CD4-positive, CD25-positive, alpha-beta regulatory T cell (primary cell): ENCODE data around the gene TTC19. TPM values are rescaled to one million over a fixed set of nuclear protein-coding genes. Genes with fewer than 3 reads are reported as not detected.
"Not testable (repeated sequence)": the region's sequence is repeated elsewhere in the genome, so short reads cannot be mapped to it uniquely, and the experiment has no call there.

Experiments used
- ATAC-seq, 2 donors: fragments of 150-1000 bp; cut with Tn5 transposase; one replicate each; pipeline ENCODE4 v1.10.0; 2021; ENCODE audit warnings: low read depth in 2 of 2, moderate number of reproducible peaks in 2 of 2, moderate library complexity in 1 of 2
- DNase-seq, 3 donors: peaks; one replicate each; pipeline versions ENCODE4 v3.0.0 to v3.0.0-alpha.2; 2012 to 2022; ENCODE audit warnings: mixed read lengths in 1 of 3
- H3K27ac ChIP-seq: one replicate; pipeline ENCODE4 v1.7.0; 2013; ENCODE audit warnings: mild to moderate bottlenecking, low read length; ENCODE audit not compliant: insufficient read depth, poor library complexity, severe bottlenecking
- H3K27me3 ChIP-seq: one replicate; pipeline ENCODE4 v1.7.0; 2013; ENCODE audit warnings: low read length; ENCODE audit not compliant: control insufficient read depth, insufficient read depth
- H3K36me3 ChIP-seq: one replicate; pipeline ENCODE4 v1.7.0; 2013; ENCODE audit warnings: mild to moderate bottlenecking, low read length, moderate library complexity; ENCODE audit not compliant: control insufficient read depth, insufficient read depth
- H3K4me1 ChIP-seq: 2 replicates; pipeline ENCODE4 v1.7.0; 2013; ENCODE audit warnings: mild to moderate bottlenecking, low read length; ENCODE audit not compliant: insufficient read depth, control insufficient read depth, poor library complexity, severe bottlenecking
- H3K4me3 ChIP-seq: one replicate; pipeline ENCODE4 v1.7.0; 2013; ENCODE audit warnings: low read depth, mild to moderate bottlenecking, low read length, moderate library complexity
- H3K9me3 ChIP-seq, 2 experiments: 1 replicate in 1 of 2; 2 replicates in 1 of 2; pipeline ENCODE4 v1.7.0; 2013; ENCODE audit warnings: low read length in 2 of 2, mild to moderate bottlenecking in 1 of 2, moderate library complexity in 1 of 2; ENCODE audit not compliant: control insufficient read depth in 2 of 2
- H3K27ac Mint-ChIP-seq, 3 donors: one replicate each; pipeline ENCODE4 v1.8.0; 2020 to 2022; ENCODE audit warnings: mild to moderate bottlenecking in 3 of 3, mixed read lengths in 3 of 3, moderate library complexity in 2 of 3
- H3K27me3 Mint-ChIP-seq: one replicate; pipeline ENCODE4 v1.8.0; 2022; ENCODE audit warnings: mild to moderate bottlenecking, mixed read lengths
- H3K36me3 Mint-ChIP-seq: one replicate; pipeline ENCODE4 v1.8.0; 2020; ENCODE audit warnings: mixed read lengths
- H3K4me1 Mint-ChIP-seq, 4 donors: one replicate each; pipeline ENCODE4 v1.8.0; 2020 to 2022; ENCODE audit warnings: mixed read lengths in 4 of 4, mild to moderate bottlenecking in 1 of 4
- H3K4me3 Mint-ChIP-seq, 4 donors: one replicate each; pipeline ENCODE4 v1.8.0; 2020 to 2022; ENCODE audit warnings: mild to moderate bottlenecking in 4 of 4, mixed read lengths in 4 of 4, moderate library complexity in 3 of 4
- H3K9me3 Mint-ChIP-seq, 7 donors: one replicate each; pipeline ENCODE4 v1.8.0; 2020 to 2022; ENCODE audit warnings: mixed read lengths in 7 of 7, mild to moderate bottlenecking in 3 of 7, moderate library complexity in 2 of 7
- polyA plus RNA-seq, 4 donors: library from polyadenylated mRNA; unstranded; fragments of 300-500 nt; fragmentation: Illumina TruSeq; gene quantifications; one replicate each; pipeline ENCODE4 v1.2.3, GENCODE V29; 2021
- total RNA-seq: library from RNA; stranded (reverse); gene quantifications from one replicate; pipeline ENCODE4 v1.2.3, GENCODE V29; 2022

Gene TTC19
- total and polyA plus RNA-seq, 5 donors from 2014 or later: 28.7 to 44.3 (median 29.2) TPM

GRCh38 chr17:16055139-16055538 is 55.5 kb downstream of the TTC19 start:
- H3K27ac ChIP-seq, H3K4me3 ChIP-seq, DNase-seq, H3K27me3 ChIP-seq, H3K4me3 Mint-ChIP-seq, H3K9me3 Mint-ChIP-seq, H3K9me3 ChIP-seq, ATAC-seq, H3K27me3 Mint-ChIP-seq, H3K4me1 ChIP-seq: not testable (repeated sequence)
- H3K36me3 ChIP-seq: peaks cover 75% of the 10 kb centered on the region
- peak overlapping the region in 2 of 3 donors; percentile 11 to 60 for H3K27ac Mint-ChIP-seq
- peaks cover 0 to 31% (median 24%) of the 10 kb centered on the region in 4 donors for H3K4me1 Mint-ChIP-seq
- peaks cover 71% of the 10 kb centered on the region for H3K36me3 Mint-ChIP-seq

GRCh38 chr17:16061631-16062030 is 62.0 kb downstream of the TTC19 start:
- Mint-ChIP-seq H3K27me3 (no peaks in the 10 kb centered on the region), H3K9me3 (no peaks in the 10 kb centered on the region), H3K36me3 (peaks cover 65% of the 10 kb centered on the region), H3K4me1 (peaks cover 0 to 7% (median 5%) of the 10 kb centered on the region in 4 donors), H3K4me3 (no peak overlapping the region), H3K27ac (peak overlapping the region in 2 of 3 donors; percentile 23 to 69)
- ATAC-seq (no peak), DNase-seq (no peak)
- H3K4me3 ChIP-seq: no peak overlapping the region
- H3K27ac ChIP-seq: no peak overlapping the region
- H3K36me3 ChIP-seq: peaks cover 97% of the 10 kb centered on the region
- H3K9me3 ChIP-seq: no peaks in the 10 kb centered on the region
- no peaks in the 10 kb centered on the region for H3K4me1 ChIP-seq
- no peaks in the 10 kb centered on the region for H3K27me3 ChIP-seq

- peaks cover 97% of the 10 kb centered on the region for H3K36me3 ChIP-seq
- Mint-ChIP-seq H3K27me3 (no peaks in the 10 kb centered on the region), H3K4me3 (no peak overlapping the region), H3K27ac (peak overlapping the region; percentile 29 to 80 (median 42)), H3K36me3 (peaks cover 76% of the 10 kb centered on the region), H3K4me1 (peaks cover 0 to 19% (median 2%) of the 10 kb centered on the region in 4 donors), H3K9me3 (no peaks in the 10 kb centered on the region)
- H3K4me3 ChIP-seq: no peak overlapping the region
- no peak overlapping the region for H3K27ac ChIP-seq
- H3K27me3 ChIP-seq: no peaks in the 10 kb centered on the region
- ATAC-seq (no peak), DNase-seq (no peak)
- H3K9me3 ChIP-seq: no peaks in the 10 kb centered on the region
- H3K4me1 ChIP-seq: no peaks in the 10 kb centered on the region
Measured at GRCh38 chr17:16066125-16066524, 66.5 kb downstream of the TTC19 start.

GRCh38 chr17:16068323-16068722 is 68.7 kb downstream of the TTC19 start:
- DNase-seq (no peak), ATAC-seq (no peak)
- no peaks in the 10 kb centered on the region for H3K27me3 ChIP-seq
- H3K36me3 ChIP-seq: peaks cover 97% of the 10 kb centered on the region
- no peaks in the 10 kb centered on the region for H3K4me1 ChIP-seq
- no peak overlapping the region for H3K27ac ChIP-seq
- no peak overlapping the region for H3K4me3 ChIP-seq
- Mint-ChIP-seq H3K27me3 (no peaks in the 10 kb centered on the region), H3K36me3 (peaks cover 73% of the 10 kb centered on the region), H3K9me3 (no peaks in the 10 kb centered on the region), H3K27ac (peak overlapping the region in 2 of 3 donors; percentile 13 to 42), H3K4me1 (peaks cover 0 to 19% (median 2%) of the 10 kb centered on the region in 4 donors), H3K4me3 (no peak overlapping the region)
- H3K9me3 ChIP-seq: no peaks in the 10 kb centered on the region

- Histone ChIP-seq H3K27ac (no peak overlapping the region), H3K36me3 (peaks cover 94% of the 10 kb centered on the region), H3K9me3 (no peaks in the 10 kb centered on the region), H3K27me3 (no peaks in the 10 kb centered on the region), H3K4me1 (no peaks in the 10 kb centered on the region), H3K4me3 (no peak overlapping the region)
- DNase-seq (no peak), ATAC-seq (no peak)
- peaks cover 0 to 2% (median 0%) of the 10 kb centered on the region in 7 donors for H3K9me3 Mint-ChIP-seq
- peaks cover 0 to 10% (median 4%) of the 10 kb centered on the region in 4 donors for H3K4me1 Mint-ChIP-seq
- H3K36me3 Mint-ChIP-seq: peaks cover 71% of the 10 kb centered on the region
- H3K27ac Mint-ChIP-seq: peak overlapping the region in 2 of 3 donors; percentile 7 to 65
- no peaks in the 10 kb centered on the region for H3K27me3 Mint-ChIP-seq
- no peak overlapping the region for H3K4me3 Mint-ChIP-seq
Measured at GRCh38 chr17:16072031-16072430, 72.4 kb downstream of the TTC19 start.

- Histone ChIP-seq H3K27me3 (no peaks in the 10 kb centered on the region), H3K36me3 (peaks cover 88% of the 10 kb centered on the region), H3K4me3 (no peak overlapping the region), H3K27ac (no peak overlapping the region), H3K9me3 (no peaks in the 10 kb centered on the region), H3K4me1 (no peaks in the 10 kb centered on the region)
- ATAC-seq (no peak), DNase-seq (no peak)
- Mint-ChIP-seq H3K4me3 (no peak overlapping the region), H3K27me3 (no peaks in the 10 kb centered on the region), H3K27ac (peak overlapping the region in 2 of 3 donors; percentile 5 to 77), H3K9me3 (peaks cover 0 to 2% (median 0%) of the 10 kb centered on the region in 7 donors), H3K36me3 (peaks cover 65% of the 10 kb centered on the region), H3K4me1 (peaks cover 0 to 6% (median under 1%) of the 10 kb centered on the region in 4 donors)
Measured at GRCh38 chr17:16073845-16074244, 74.2 kb downstream of the TTC19 start.

- no peak for ATAC-seq
Measured at GRCh38 chr17:16074423-16074822, 74.8 kb downstream of the TTC19 start.

GRCh38 chr17:16075949-16076348 is 76.3 kb downstream of the TTC19 start:
- no peak for DNase-seq
- H3K27me3 Mint-ChIP-seq: no peaks in the 10 kb centered on the region
- no peak overlapping the region for H3K27ac Mint-ChIP-seq
- Histone ChIP-seq H3K9me3 (no peaks in the 10 kb centered on the region), H3K27ac (no peak overlapping the region), H3K27me3 (no peaks in the 10 kb centered on the region), H3K4me1 (no peaks in the 10 kb centered on the region), H3K36me3 (peaks cover 87% of the 10 kb centered on the region), H3K4me3 (no peak overlapping the region)
- H3K4me1 Mint-ChIP-seq: peaks cover 0 to 6% (median under 1%) of the 10 kb centered on the region in 4 donors
- peaks cover 0 to 2% (median 0%) of the 10 kb centered on the region in 7 donors for H3K9me3 Mint-ChIP-seq
- no peak for ATAC-seq
- H3K36me3 Mint-ChIP-seq: peaks cover 57% of the 10 kb centered on the region
- no peak overlapping the region for H3K4me3 Mint-ChIP-seq

More at GRCh38 chr17:16074423-16074822, 74.8 kb downstream of the TTC19 start:
- Histone ChIP-seq H3K36me3 (peaks cover 88% of the 10 kb centered on the region), H3K4me3 (no peak overlapping the region), H3K9me3 (no peaks in the 10 kb centered on the region), H3K4me1 (no peaks in the 10 kb centered on the region), H3K27me3 (no peaks in the 10 kb centered on the region), H3K27ac (no peak overlapping the region)
- no peak for DNase-seq
- H3K27ac Mint-ChIP-seq: peak overlapping the region in 1 of 3 donors; percentile 77
- peaks cover 66% of the 10 kb centered on the region for H3K36me3 Mint-ChIP-seq
- no peak overlapping the region for H3K4me3 Mint-ChIP-seq
- H3K27me3 Mint-ChIP-seq: no peaks in the 10 kb centered on the region
- H3K9me3 Mint-ChIP-seq: peaks cover 0 to 2% (median 0%) of the 10 kb centered on the region in 7 donors
- peaks cover 0 to 6% (median under 1%) of the 10 kb centered on the region in 4 donors for H3K4me1 Mint-ChIP-seq
